ENCODE data around the gene ZNF276. TPM values are rescaled to one million over a fixed set of nuclear protein-coding genes. Genes with fewer than 3 reads are reported as not detected.

The ZNF276 gene
- total and polyA plus RNA-seq, 2 donors (not counting 1 experiment from before 2014, with no cell fraction given) = 82.7 to 110 TPM

DNA sequence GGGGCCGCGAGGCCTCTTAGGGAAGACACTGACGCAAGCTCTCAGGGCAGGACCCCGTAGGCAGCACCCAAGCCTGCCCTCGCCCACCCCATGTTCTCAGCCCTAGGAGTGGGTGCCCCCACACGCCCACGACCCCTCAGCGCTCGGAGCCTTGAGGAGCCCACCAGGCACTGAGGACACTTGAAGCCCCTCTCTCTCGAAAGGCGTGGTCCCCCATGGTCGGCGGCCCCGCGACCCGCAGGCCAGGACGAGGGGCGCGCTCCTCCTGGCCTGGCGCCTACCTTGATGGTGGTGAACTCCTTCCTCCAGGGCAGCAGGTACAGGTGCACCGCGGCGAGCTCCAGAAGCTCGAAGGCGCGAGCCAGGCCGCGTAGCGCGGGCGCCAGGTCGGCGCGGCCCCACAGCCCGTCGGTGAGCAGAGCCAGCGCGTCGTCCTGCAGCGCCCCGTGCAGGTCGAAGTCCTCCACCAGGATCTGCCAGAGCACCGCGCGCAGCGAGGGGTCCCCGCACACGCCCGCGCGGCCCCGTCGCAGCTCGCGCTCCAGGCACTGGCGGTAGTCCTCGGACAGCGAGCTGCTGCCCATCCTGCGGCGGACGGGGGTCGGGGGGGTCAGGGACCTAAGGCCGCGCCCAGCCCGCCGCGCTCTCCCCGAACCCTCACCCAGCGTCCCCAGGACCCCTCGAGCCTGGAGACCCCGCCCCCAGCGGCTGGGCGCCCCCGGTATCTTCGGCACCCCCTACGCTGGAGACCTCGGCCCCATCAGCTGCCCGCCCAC is 20.5 kb upstream of the ZNF276 start:
- Histone ChIP-seq H3K79me2 (ENCODE audit: control insufficient read depth, insufficient read depth, low read length) (peaks cover 9% of the 10 kb centered on the region), H3K4me2 (replicated peaks; ENCODE audit: low read depth, low read length, poor library complexity, severe bottlenecking) (peak overlapping the region; percentile 96), H2AFZ (ENCODE audit: insufficient read depth, low read depth, low read length, poor library complexity, severe bottlenecking) (peak overlapping the region; percentile 94), H3K4me3 (ENCODE audit: control extremely low read depth in 1 of 5, extremely low read depth in 1 of 5, insufficient read depth in 1 of 5, low read depth in 2 of 5, low read length in 4 of 5) (peak overlapping the region; percentile 17 to 73 (median 68)), H3K9ac (ENCODE audit: low read length) (peak overlapping the region; percentile 61), H3K4me1 (ENCODE audit: control insufficient read depth in 2 of 2, insufficient read depth in 2 of 2, low read length in 2 of 2) (peaks cover 21 to 31% of the 10 kb centered on the region in 2 donors), H3K27ac (ENCODE audit: low read length in 2 of 2) (peak overlapping the region; percentile 82 to 87), H3K27me3 (replicated peaks in 1 of 4; ENCODE audit: control extremely low read depth in 1 of 4, control insufficient read depth in 3 of 4, insufficient read depth in 4 of 4, low read length in 3 of 4) (no peaks in the 10 kb centered on the region), H3K36me3 (replicated peaks in 1 of 2; ENCODE audit: control extremely low read depth in 1 of 2, control insufficient read depth in 1 of 2, extremely low read depth in 1 of 2, insufficient read depth in 2 of 2, low read length in 1 of 2) (peaks cover 0 to 4% of the 10 kb centered on the region in 2 experiments), H4K20me1 (ENCODE audit: control insufficient read depth, insufficient read depth, low read length, poor library complexity, severe bottlenecking) (peaks cover 41% of the 10 kb centered on the region), H3K9me3 (ENCODE audit: control extremely low read depth in 1 of 3, control insufficient read depth in 2 of 3, insufficient read depth in 1 of 3, low read length in 2 of 3) (no peaks in the 10 kb centered on the region)
- Mint-ChIP-seq H3K9me3 (ENCODE audit: insufficient read depth) (no peaks in the 10 kb centered on the region), H3K27ac (peak overlapping the region; percentile 91), H3K27me3 (no peaks in the 10 kb centered on the region), H3K4me1 (peaks cover 21% of the 10 kb centered on the region), H3K4me3 (peak overlapping the region; percentile 85)
- peak; percentile 81 for DNase-seq
- intact Hi-C loops (cut with micrococcal nuclease) = loop anchor here (1.0 to 10.0 kb wide), 7 partner anchors 15 to 214 kb away; partner anchors contain the start of genes CDK10 and ZNF276
- TF ChIP-seq, protein P1, sequence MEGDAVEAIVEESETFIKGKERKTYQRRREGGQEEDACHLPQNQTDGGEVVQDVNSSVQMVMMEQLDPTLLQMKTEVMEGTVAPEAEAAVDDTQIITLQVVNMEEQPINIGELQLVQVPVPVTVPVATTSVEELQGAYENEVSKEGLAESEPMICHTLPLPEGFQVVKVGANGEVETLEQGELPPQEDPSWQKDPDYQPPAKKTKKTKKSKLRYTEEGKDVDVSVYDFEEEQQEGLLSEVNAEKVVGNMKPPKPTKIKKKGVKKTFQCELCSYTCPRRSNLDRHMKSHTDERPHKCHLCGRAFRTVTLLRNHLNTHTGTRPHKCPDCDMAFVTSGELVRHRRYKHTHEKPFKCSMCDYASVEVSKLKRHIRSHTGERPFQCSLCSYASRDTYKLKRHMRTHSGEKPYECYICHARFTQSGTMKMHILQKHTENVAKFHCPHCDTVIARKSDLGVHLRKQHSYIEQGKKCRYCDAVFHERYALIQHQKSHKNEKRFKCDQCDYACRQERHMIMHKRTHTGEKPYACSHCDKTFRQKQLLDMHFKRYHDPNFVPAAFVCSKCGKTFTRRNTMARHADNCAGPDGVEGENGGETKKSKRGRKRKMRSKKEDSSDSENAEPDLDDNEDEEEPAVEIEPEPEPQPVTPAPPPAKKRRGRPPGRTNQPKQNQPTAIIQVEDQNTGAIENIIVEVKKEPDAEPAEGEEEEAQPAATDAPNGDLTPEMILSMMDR (IDR thresholded peaks at IDR 0.05) = peak; percentile 60
- no peak for TF ChIP-seq EZH2 (IDR thresholded peaks at IDR 0.05; ENCODE audit: borderline replicate concordance, insufficient read depth, low read depth, low read length, poor library complexity, severe bottlenecking)
- POLR2A ChIA-PET = interaction anchor here (0.7 to 1.8 kb wide), 7 partner anchors 14 to 212 kb away, joined by 3 to 13 read pairs (median 6); partner anchors contain the start of genes CDK10, CHMP1A, SPATA33 and TCF25
- ATAC-seq (ENCODE audit: low read depth) = peak; percentile 7
- CTCF ChIA-PET = interaction anchor here (0.5 to 3.8 kb wide), 20 partner anchors 10 to 495 kb away, joined by 3 to 36 read pairs (median 4); partner anchors contain the start of genes CDK10, CHMP1A, MC1R and SPATA33
- WGBS (ENCODE audit: insufficient coverage) = 3% methylated on average over 73 of the region's 78 CpGs

All from B cell (primary cell).